ENCODE measurements around the gene FAM184A.

DNA sequence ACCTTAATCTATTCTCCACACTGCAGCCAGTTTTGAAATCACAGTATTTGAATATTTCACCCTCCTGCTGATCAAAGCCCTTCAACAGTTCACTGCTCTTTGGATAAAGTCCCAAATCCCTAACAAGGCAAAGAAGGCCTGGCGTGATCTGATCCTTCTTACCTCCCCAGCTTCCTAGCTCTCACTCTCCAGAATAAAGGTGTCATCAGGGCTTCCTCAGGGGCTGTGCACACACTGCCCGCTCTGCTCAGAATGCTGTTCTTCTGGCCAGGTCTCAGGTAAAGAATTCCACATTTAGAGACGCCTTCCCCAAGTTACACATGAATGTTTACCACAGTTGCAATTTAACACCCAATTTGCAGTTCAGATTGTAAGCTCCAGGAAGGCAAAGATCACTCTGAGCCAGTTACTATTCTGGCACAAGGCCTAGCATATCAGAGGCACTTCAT, 84.6 kb downstream of the FAM184A start:
- TF ChIP-seq CTCF (IDR thresholded peaks at IDR 0.05) (no peak), POLR2A (IDR thresholded peaks at IDR 0.05) (no peak)

Measured in esophagus squamous epithelium (tissue), 4 donors.